Measurements from ENCODE around the gene CHSY1.

Gene CHSY1

DNA sequence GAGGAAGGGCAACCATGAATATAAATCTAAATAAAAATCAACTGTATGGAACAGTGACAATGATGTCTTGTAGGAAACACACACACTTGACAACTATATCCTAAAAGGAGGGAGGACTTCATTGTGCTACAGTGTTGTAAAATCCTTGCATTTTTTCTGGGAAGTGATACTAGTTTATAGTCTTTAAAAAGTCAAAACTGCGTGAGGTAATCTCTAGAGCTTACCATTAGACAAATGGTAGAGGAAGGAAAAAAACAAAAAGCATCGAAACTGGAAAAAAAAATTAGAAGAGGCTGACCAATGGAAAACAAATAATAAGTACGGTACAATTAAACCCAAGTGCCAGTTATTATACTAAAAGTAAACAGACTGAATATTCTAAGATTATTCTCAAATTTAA, 38.7 kb downstream of the CHSY1 start:
- ATAC-seq (no peak), DNase-seq (no peak)
- Mint-ChIP-seq H3K4me3 (no peak overlapping the region), H3K9me3 (no peaks in the 10 kb centered on the region), H3K27me3 (no peaks in the 10 kb centered on the region), H3K4me1 (peaks cover 79% of the 10 kb centered on the region), H3K27ac (peak overlapping the region in 1 of 2 donors; percentile 29)

DNA sequence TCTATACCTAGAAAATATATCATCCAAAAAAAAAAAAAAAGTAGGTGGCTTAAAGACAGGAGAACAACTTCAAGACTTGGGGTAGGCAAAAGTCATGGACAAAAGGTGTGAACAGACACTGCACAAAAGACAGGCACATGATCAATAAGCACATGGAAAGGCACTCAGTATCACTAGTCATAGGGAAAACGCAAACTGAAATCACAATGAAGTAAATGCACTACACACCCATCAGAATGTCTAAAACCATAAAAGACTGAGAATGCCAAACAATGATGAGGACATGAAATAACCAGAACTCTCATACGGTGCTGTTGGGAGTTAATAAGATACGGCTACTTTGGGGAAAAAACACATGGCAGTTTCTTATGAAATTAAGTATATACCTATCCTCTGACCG, 40.0 kb downstream of the CHSY1 start:
- ATAC-seq, result no peak
- peak overlapping the region in 1 of 2 donors; percentile 41 for H3K27ac Mint-ChIP-seq
- H3K4me3 Mint-ChIP-seq, result no peak overlapping the region
- no peaks in the 10 kb centered on the region for H3K9me3 Mint-ChIP-seq
- H3K4me1 Mint-ChIP-seq, result peaks cover 83% of the 10 kb centered on the region
- DNase-seq, result no peak
- no peaks in the 10 kb centered on the region for H3K27me3 Mint-ChIP-seq

DNA sequence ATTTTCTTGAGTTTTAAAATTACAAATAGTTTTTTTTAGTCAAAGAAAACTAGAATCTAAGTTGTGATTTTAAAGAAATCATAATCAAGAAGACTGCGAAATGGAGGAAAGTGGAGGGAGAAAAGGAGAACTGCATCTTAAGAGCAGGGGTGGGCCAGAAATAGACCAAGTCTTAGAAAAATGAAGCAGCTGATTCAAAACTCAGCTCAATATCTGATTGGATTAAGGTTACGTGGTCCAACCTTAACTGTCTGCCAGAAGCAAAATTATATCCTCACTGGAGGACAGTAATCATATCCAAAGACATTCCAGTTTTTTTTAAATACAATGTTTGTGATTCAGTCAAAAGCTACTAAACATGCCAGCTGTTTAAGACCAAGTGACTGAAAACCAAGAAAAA, 41.4 kb downstream of the CHSY1 start:
- H3K4me1 Mint-ChIP-seq, result peaks cover 93% of the 10 kb centered on the region
- H3K4me3 Mint-ChIP-seq, result no peak overlapping the region
- DNase-seq, result no peak
- ATAC-seq, result no peak
- no peaks in the 10 kb centered on the region for H3K27me3 Mint-ChIP-seq
- H3K27ac Mint-ChIP-seq, result no peak overlapping the region
- no peaks in the 10 kb centered on the region for H3K9me3 Mint-ChIP-seq

DNA sequence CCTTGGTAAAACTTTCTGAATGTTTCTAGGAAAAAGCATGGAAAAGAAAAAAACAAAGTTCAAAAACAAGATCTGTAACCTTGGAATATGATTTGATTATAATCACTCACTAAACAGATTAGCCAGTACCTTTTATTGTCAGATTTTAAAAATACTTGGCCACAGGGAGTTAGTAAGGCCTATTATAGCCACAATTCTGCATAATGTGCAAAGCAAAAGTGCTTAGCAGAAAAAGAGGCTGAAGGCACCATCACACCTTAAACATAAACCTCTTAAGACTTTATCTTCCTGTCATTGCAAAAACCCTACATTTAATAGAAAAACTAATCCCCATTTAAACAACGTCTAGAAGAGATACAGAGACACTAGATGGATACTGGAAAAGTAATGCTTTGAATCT, 41.8 kb downstream of the CHSY1 start:
- H3K27ac Mint-ChIP-seq, result no peak overlapping the region
- no peaks in the 10 kb centered on the region for H3K27me3 Mint-ChIP-seq
- peaks cover 93% of the 10 kb centered on the region for H3K4me1 Mint-ChIP-seq
- no peaks in the 10 kb centered on the region for H3K9me3 Mint-ChIP-seq
- H3K4me3 Mint-ChIP-seq, result no peak overlapping the region
- DNase-seq, result no peak
- no peak for ATAC-seq

DNA sequence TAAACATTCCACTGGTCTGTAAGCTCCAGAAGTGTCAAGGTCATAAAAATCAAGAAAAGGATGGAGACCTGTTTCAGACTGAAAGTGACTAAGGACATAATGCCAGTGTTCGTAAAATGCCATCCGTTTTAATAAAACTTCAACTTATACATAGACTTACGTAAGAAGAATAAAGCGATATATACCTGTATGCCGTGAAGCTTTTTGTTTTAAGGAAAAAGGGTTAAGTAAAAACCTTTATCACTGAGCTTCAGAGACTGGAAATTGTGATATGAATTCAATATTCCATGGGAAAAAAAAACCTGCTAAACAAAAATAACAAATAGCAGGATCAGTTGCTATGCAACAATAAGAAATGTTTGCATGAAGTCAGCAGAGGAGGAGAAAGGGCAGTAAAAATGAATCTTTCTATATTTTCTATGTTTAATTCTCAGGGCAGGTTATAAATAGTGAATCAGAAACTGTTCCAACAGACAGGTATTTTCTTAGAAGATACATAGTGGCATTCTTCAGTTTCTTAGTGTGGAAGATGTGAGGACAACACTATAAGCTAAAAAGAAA, 42.5 kb downstream of the CHSY1 start:
- Mint-ChIP-seq H3K9me3 (no peaks in the 10 kb centered on the region), H3K4me1 (peaks cover 95% of the 10 kb centered on the region), H3K4me3 (no peak overlapping the region), H3K27ac (peak overlapping the region in 1 of 2 donors; percentile 22), H3K27me3 (no peaks in the 10 kb centered on the region)
- ATAC-seq (no peak), DNase-seq (no peak)

DNA sequence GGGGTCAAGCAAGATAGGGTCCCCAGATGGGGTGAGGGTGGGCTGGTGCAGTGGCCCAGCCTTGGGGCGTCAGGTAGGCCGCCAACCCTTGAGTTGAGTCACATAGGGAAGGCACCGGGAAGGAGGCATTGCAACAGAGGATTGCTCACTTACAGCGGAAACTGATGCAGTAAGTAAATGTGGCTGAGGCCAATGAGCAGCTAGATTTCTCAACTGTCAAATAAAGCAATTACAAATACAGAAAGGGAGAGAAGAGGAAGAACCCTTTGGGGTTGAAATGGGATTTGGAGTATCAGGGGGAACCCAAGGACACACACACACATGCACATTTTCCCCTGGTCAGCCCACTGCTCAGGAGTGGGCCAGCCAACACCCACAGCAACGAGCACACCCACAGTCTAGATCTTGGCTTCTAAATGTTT, 44.0 kb downstream of the CHSY1 start:
- ATAC-seq (no peak), DNase-seq (no peak)
- Mint-ChIP-seq H3K27me3 (no peaks in the 10 kb centered on the region), H3K27ac (peak overlapping the region in 1 of 2 donors; percentile 79), H3K4me1 (peaks cover 95% of the 10 kb centered on the region), H3K9me3 (no peaks in the 10 kb centered on the region), H3K4me3 (peak overlapping the region in 1 of 2 donors; percentile 21)

DNA sequence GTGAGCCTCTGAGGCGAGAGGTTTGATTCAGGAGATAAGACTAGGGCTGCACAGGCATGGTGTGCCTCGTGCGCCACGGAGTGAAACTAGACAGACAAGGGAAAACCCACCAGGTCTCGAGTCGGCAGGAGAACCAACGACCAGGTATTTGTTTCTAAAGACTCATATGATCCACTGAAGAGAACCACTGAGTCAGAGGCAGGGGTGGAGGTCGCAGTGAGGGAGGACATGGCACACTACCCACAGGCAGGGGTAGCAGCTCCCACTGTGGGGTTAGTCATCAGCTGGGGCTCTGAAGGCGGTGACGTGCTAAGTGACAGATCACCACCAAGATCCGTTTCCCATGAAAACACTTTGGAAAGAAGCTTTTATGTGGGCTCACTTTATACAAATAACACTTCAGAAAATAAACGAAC, 45.7 kb downstream of the CHSY1 start:
- ATAC-seq, result peak; percentile 97
- Mint-ChIP-seq H3K27ac (peak overlapping the region; percentile 82 to 96), H3K4me3 (peak overlapping the region; percentile 76 to 86)

DNA sequence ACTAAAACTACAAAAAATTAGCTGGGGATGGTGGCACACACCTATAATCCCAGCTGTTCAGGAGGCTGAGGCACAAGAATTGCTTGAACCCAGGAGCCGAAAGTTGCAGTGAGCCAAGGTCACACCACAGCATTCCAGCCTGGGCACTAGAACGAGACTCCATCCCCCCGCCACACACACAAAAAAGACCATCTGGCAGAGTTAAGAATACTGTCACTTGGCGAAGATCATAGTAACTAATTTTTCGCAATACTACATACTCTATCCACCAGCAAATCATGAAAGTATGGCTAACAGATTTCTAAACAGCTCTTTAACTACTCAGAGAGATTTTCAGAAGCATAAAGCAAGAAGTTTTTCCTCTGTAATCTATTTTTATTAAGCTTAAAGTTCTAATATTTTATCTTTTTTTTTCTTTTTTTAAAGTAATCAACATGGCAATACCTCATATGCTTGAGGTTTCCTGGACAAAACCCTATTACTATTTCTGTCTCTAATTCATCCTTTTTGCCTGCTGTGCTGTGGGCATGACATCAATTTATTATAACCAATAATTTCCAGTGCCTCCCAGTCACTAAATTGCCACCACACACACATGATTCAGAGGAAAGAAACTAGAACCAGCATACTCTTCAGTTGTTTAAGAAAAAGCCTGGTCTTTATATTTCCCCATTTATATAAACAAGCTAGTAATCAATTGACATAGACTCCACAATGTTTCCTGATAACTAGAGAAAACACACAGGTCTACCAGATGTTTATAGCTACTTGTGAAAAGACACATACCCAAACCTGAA, 46.9 kb downstream of the CHSY1 start:
- Mint-ChIP-seq H3K9me3 (no peaks in the 10 kb centered on the region), H3K4me1 (peaks cover 99% of the 10 kb centered on the region), H3K27me3 (no peaks in the 10 kb centered on the region), H3K27ac (peak overlapping the region; percentile 83 to 96), H3K4me3 (peak overlapping the region; percentile 76 to 86)
- no peak for ATAC-seq
- DNase-seq, result no peak

More for the DNA sequence above, 45.7 kb downstream of the CHSY1 start:
- Mint-ChIP-seq H3K9me3 (no peaks in the 10 kb centered on the region), H3K27me3 (no peaks in the 10 kb centered on the region), H3K4me1 (peaks cover 97% of the 10 kb centered on the region)
- DNase-seq, result peak; percentile 69 to 87

DNA sequence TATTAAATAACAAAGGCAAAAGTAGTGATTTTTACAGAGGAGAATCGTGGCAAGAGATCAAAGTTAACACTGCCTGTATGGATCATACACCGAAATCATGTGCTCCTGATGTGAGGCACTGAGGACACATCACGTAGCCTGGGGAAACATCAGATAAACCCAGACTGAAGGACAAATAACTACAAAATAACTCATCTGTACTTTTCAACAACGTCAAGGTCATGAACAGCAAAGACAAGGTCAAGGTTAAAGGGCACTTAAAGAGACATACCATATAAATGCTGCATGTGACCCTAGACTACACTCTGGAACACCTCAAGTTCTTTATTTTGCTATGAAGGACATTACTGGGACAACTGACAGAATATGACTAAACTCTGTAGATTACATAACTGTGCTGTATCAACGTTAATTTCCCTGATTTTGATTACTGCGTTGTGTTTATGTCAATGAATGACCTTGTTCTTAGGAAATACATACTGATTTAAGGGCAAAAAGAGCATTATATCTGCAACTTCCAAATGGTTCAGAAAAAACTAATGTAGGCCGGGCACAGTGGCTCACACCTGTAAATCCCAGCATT, 48.1 kb downstream of the CHSY1 start:
- ATAC-seq (no peak), DNase-seq (no peak)
- Mint-ChIP-seq H3K27ac (peak overlapping the region; percentile 99), H3K27me3 (no peaks in the 10 kb centered on the region), H3K4me1 (peaks cover 99% of the 10 kb centered on the region), H3K9me3 (no peaks in the 10 kb centered on the region), H3K4me3 (peak overlapping the region; percentile 76 to 81)

DNA sequence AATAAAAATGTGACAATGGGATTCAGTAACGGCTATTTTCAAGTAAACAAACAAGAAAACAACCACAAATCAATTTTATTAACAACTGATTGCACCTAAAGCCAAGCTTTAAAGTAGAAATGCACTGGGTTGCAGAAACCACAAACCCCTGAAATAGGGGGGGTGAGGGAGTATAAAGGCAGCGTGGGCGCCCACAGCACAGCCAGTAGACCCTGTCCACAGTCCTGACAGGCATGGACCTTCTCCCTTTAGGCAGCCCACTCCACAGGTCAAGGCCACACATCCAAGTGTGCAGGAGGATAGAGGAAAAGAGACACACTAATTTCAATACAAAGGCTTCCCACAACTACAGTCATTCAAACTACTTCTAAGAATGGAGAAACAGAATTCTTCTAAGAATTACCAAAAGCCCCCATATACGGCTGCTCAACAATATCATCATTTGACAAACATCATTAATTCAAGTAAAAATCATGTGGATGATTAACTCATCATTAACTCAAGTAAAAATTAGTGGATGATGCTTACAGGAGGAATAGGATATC, 48.7 kb downstream of the CHSY1 start:
- no peaks in the 10 kb centered on the region for H3K27me3 Mint-ChIP-seq
- peaks cover 99% of the 10 kb centered on the region for H3K4me1 Mint-ChIP-seq
- peak; percentile 27 to 30 for DNase-seq
- peak overlapping the region; percentile 99 for H3K27ac Mint-ChIP-seq
- H3K9me3 Mint-ChIP-seq, result no peaks in the 10 kb centered on the region
- ATAC-seq, result peak; percentile 33
- peak overlapping the region; percentile 76 to 81 for H3K4me3 Mint-ChIP-seq

DNA sequence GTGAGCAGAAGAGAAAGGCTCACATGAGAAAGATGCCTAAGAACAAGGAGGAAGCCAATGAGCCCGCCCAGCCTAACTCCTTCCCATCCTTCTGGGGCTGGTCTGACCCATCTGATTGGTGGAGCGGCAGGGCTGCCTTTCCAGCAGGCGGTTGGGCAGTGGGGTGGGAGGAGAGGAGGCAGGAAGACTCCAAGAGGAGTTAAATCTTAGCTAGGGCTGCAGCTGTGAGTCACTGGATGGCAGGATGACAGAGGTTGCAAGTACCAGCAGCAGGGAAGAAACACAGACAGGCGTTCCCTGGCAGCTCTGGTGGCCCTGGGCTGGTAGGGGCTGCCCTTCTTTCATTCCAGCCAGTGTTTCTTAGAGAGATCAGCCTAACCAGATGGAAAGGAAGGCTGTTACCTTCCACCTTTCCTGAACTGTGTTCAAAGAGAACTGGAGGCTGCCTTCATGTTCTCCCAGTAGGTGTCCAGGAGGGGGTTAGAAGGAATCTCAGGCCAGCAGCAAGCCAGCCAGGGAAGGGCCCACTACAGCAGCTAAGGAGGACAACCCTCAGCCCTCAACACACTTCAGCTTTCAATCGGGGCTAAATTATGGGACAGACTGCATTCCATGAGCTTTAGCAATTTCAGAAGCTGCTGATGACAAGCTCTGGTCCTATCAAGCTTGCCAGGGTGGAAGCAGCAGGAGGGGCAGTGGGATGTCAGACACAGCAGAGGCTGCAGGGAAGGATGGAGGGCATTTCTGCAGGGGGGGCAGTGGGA, 50.3 kb downstream of the CHSY1 start:
- no peaks in the 10 kb centered on the region for H3K27me3 Mint-ChIP-seq
- peak overlapping the region; percentile 68 to 79 for H3K4me3 Mint-ChIP-seq
- no peak for DNase-seq

DNA sequence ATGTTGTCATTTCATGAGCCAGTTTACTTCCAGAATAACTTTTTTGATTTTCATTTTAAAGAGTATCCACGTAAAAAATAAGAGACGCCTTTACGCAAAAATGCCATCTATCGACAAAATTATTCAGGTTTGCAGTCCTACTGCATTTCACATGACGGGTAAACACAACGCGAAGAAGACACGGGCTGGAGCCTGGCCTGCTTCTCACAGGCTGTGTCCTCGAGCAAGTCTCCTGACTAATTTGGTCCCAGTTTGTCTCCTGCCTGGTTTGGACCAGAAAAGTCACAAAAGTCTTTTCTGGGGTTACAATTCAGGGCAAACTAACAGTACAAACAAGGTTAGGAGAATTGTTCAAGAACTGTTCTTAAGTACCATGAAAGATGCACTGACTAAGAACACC, 51.7 kb downstream of the CHSY1 start:
- Mint-ChIP-seq H3K27ac (peak overlapping the region; percentile 23 to 79), H3K27me3 (no peaks in the 10 kb centered on the region), H3K4me3 (peak overlapping the region; percentile 59 to 64), H3K4me1 (peaks cover 96% of the 10 kb centered on the region), H3K9me3 (no peaks in the 10 kb centered on the region)
- no peak for ATAC-seq
- no peak for DNase-seq

More for the DNA sequence above, 50.3 kb downstream of the CHSY1 start:
- ATAC-seq, result no peak
- Mint-ChIP-seq H3K9me3 (no peaks in the 10 kb centered on the region), H3K4me1 (peaks cover 99% of the 10 kb centered on the region), H3K27ac (peak overlapping the region; percentile 17 to 60)

DNA sequence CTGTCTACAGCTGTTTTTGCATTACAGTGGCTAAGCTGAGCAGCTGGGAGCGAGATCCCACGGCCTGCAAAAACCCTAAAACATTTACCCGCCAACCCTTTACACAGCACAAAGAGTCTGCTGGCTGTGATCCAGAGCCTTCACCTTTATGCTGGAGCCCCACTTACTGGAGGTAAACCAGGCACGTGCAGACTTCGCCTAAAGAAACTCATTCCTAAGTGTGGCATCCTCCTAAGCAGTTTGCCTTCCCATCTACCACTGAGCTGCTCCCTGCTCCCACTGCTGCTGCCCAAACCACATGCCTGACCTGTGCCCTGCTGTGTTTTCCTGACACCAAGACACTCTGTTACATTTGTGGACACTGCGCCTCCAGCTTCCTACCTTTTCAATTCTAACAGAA, 53.0 kb downstream of the CHSY1 start:
- Mint-ChIP-seq H3K27ac (peak overlapping the region; percentile 69 to 98), H3K9me3 (no peaks in the 10 kb centered on the region), H3K4me3 (peak overlapping the region; percentile 64 to 70), H3K27me3 (no peaks in the 10 kb centered on the region), H3K4me1 (peaks cover 94% of the 10 kb centered on the region)
- ATAC-seq (no peak), DNase-seq (no peak)

DNA sequence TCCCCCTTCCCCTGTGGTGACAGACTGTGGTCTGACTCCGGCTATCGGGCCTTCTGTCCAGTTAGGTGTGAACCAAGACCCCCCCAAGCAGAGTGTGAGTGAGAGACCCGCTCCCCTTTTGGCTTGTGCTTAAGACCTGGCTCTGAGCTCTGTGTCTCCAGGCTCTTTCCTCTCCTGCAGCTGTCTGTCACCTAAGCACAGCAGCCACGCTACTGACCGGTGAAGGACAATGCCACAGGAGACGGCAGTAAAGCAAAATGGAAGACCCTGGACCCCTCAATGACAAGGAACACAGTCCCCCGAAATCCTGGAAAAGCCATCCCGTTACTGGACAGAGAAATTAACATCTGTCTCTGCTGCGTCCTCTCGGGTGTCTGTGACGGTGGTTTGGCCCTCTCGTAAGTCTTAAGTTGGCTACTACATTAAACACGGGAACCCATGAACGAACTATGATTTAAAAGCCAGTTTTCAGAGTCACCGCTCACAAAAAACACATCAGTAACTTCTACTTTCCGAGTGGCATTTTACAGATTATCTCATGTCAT, 53.7 kb downstream of the CHSY1 start:
- ATAC-seq (no peak), DNase-seq (no peak)
- Mint-ChIP-seq H3K27me3 (no peaks in the 10 kb centered on the region), H3K4me3 (peak overlapping the region in 1 of 2 donors; percentile 70), H3K27ac (peak overlapping the region in 1 of 2 donors; percentile 69), H3K4me1 (peaks cover 94% of the 10 kb centered on the region), H3K9me3 (no peaks in the 10 kb centered on the region)

DNA sequence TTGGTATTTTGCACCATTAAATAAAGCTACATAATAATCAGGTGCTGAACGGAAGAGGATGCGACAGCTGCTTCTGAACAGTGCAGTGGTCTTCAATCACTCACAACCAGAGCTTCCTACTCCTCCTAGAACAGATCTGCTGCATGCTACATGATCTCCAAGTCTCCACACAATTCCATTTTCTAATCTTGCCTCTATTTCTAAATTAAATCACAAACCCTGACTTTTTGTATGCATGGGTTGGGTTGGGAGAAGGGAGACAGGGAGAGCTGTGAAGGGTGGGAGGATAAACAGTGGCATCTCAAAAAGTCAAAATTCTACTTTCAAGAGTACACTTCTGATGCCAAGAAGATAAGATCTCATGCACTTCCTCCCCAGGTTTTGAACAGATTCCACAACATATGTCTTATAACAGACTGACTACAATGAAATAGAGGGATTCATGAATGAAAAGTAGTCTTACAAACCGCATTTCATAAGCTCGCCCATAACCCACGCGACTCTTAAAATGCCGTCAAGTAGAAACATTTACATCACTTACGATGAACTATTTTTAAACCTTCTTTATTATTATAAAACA, 57.2 kb downstream of the CHSY1 start:
- H3K4me3 Mint-ChIP-seq, result peak overlapping the region; percentile 73 to 76
- DNase-seq, result no peak
- H3K4me1 Mint-ChIP-seq, result peaks cover 94% of the 10 kb centered on the region
- no peaks in the 10 kb centered on the region for H3K9me3 Mint-ChIP-seq
- peak; percentile 53 for ATAC-seq
- no peaks in the 10 kb centered on the region for H3K27me3 Mint-ChIP-seq
- H3K27ac Mint-ChIP-seq, result no peak overlapping the region
